GM12892 (cell line): ENCODE measurements around the gene ZBTB16.

ENCODE experiments used
- POLR2A ChIP-seq: IDR thresholded peaks from 2 replicates; pipeline ENCODE4 v1.6.1; 2011; ENCODE audit warnings: low read depth, low read length, control low read depth
- POLR2AphosphoS5 ChIP-seq: IDR thresholded peaks from 2 replicates; pipeline ENCODE4 v1.6.1; 2011; ENCODE audit warnings: low read depth, low read length, control low read depth
- TAF1 ChIP-seq: IDR thresholded peaks from 2 replicates; pipeline ENCODE4 v1.6.1; 2011; ENCODE audit warnings: low read depth, mild to moderate bottlenecking, control low read depth, low read length, borderline replicate concordance

DNA sequence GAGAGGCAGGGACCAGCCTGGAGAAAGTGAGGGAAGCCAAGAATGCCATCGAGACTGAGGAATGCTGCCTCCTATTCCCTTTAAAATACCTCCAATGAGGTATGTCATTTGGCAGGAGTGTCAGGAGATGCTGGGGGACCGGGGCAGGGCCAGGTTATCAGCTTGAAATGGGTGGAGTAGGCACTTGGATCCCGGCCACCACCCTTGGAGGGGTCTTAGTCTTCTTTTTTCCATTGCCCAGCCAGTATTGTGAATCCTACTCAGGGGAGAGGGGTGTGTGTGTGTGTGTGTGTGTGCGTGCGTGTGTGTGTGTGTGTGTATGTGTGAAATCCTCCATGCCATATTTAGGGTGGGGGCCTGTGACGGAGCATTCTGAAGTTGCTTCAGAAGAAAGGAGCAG is 116.2 kb downstream of the ZBTB16 start:
- TF ChIP-seq POLR2AphosphoS5 (no peak), TAF1 (no peak), POLR2A (no peak)
